Stimulated activated CD8-positive, alpha-beta memory T cell treated with anti-CD3 and anti-CD28 coated beads, Interleukin-15, amount 100 ng/mL, for 4 hours (primary cell): ENCODE results near the gene DACH1.

Experiments used
- DNase-seq, 2 donors: peaks; one replicate each; pipeline ENCODE4 v3.0.0-alpha.2; 2020; ENCODE audit warnings: low read depth in 2 of 2

The DACH1 gene

GRCh38 chr13:71394176-71394575 lies 472.8 kb downstream of the DACH1 start:
- DNase-seq = no peak
